Activated CD4-positive, alpha-beta T cell treated with anti-CD3 and anti-CD28 coated beads for 24 hours (primary cell): ENCODE results near the gene STK32C.

Experiments
- DNase-seq, 2 donors: peaks; one replicate each; pipeline ENCODE4 v3.0.0-alpha.2; 2020; ENCODE audit warnings: low read depth in 2 of 2

STK32C gene

GRCh38 chr10:132199268-132199853, 108.4 kb downstream of the STK32C start:
- no peak for DNase-seq

GRCh38 chr10:132198381-132199181, 109.2 kb downstream of the STK32C start:
- no peak for DNase-seq

GRCh38 chr10:132198068-132198370, 109.7 kb downstream of the STK32C start:
- no peak for DNase-seq

GRCh38 chr10:132197271-132198067, 110.3 kb downstream of the STK32C start:
- no peak for DNase-seq

- DNase-seq: no peak
These were observed 111.3 kb downstream of the STK32C start for GRCh38 chr10:132196178-132197113.

GRCh38 chr10:132195366-132196075, 112.2 kb downstream of the STK32C start:
- no peak for DNase-seq

GRCh38 chr10:132194726-132195125, 113.0 kb downstream of the STK32C start:
- no peak for DNase-seq

- DNase-seq: no peak
These were observed 113.7 kb downstream of the STK32C start for GRCh38 chr10:132193907-132194552.

GRCh38 chr10:132192991-132193665, 114.6 kb downstream of the STK32C start:
- DNase-seq: no peak

GRCh38 chr10:132192076-132192975, 115.4 kb downstream of the STK32C start:
- DNase-seq: no peak

- DNase-seq: no peak
These were observed 117.8 kb downstream of the STK32C start for GRCh38 chr10:132189810-132190422.

GRCh38 chr10:132189016-132189415, 118.7 kb downstream of the STK32C start:
- DNase-seq: no peak

- DNase-seq: no peak
These were observed 119.4 kb downstream of the STK32C start for GRCh38 chr10:132188331-132188730.

GRCh38 chr10:132187430-132188138, 120.2 kb downstream of the STK32C start:
- no peak for DNase-seq

GRCh38 chr10:132186488-132187429, 121.0 kb downstream of the STK32C start, which contains the start of gene DPYSL4:
Gene DPYSL4 (plus strand): TSS chr10:132186948. CDS start chr10:132187064, 116 bp downstream.
- DNase-seq: peak in 1 of 2 donors; percentile 29
